Gastrocnemius medialis (tissue), 4 donors: ENCODE data around the gene CLTRN.

Source experiments
- POLR2A ChIP-seq, 2 donors: fragments of 450-650 bp; IDR thresholded peaks; one replicate each; pipeline ENCODE4 v1.6.1; 2017; ENCODE audit warnings: antibody characterized with exemption in 2 of 2, mild to moderate bottlenecking in 2 of 2, moderate library complexity in 2 of 2
- TF ChIP-seq, protein P1 (sequence below), 5 experiments: fragments of 450-650 bp in 3 of 5; fragments of 200-600 bp in 2 of 5; sonication (generic) in 2 of 5; IDR thresholded peaks in 4 of 5; conservative IDR thresholded peaks in 1 of 5; 1 replicate in 4 of 5; 2 replicates in 1 of 5; pipeline ENCODE4 v1.5.1; 2016 to 2019; ENCODE audit warnings: antibody characterized with exemption in 5 of 5, mild to moderate bottlenecking in 3 of 5, moderate library complexity in 3 of 5

DNA sequence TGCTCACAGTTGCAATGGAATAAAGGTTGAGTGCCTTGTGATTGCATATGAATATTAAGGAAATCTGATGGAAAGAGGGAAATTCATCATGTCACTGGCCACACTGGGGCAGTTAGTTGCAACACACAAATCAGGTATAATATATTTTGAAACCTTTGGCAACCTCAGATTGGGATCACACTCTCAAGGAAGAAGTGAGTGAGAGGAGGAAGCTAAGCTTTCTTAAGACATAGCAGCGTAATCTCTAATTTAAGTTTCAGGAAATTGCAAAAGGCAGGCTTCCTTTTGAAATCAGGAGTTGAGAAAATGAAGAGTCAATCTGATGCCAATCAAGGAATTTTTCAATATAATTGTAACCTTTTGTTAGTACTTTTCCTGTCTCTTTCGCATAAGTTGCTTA lies 12.3 kb upstream of the CLTRN start:
- TF ChIP-seq, protein P1, sequence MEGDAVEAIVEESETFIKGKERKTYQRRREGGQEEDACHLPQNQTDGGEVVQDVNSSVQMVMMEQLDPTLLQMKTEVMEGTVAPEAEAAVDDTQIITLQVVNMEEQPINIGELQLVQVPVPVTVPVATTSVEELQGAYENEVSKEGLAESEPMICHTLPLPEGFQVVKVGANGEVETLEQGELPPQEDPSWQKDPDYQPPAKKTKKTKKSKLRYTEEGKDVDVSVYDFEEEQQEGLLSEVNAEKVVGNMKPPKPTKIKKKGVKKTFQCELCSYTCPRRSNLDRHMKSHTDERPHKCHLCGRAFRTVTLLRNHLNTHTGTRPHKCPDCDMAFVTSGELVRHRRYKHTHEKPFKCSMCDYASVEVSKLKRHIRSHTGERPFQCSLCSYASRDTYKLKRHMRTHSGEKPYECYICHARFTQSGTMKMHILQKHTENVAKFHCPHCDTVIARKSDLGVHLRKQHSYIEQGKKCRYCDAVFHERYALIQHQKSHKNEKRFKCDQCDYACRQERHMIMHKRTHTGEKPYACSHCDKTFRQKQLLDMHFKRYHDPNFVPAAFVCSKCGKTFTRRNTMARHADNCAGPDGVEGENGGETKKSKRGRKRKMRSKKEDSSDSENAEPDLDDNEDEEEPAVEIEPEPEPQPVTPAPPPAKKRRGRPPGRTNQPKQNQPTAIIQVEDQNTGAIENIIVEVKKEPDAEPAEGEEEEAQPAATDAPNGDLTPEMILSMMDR (IDR thresholded peaks at IDR 0.05 in 4 of 5, conservative IDR thresholded peaks at IDR 0.05 in 1 of 5) = no peak
- TF ChIP-seq POLR2A (IDR thresholded peaks at IDR 0.05) = no peak
